Measurements from ENCODE around the gene ZNF10.
A peak's percentile ranks its signal among the peaks of the same experiment; 100 is the strongest.

Gene ZNF10

GRCh38 chr12:133124674-133125073 lies 5.8 kb upstream of the ZNF10 start:
- H2BK5ac ChIP-seq (ENCODE audit: low read depth, low read length, poor library complexity) = no peak overlapping the region
- H3K27me3 ChIP-seq (ENCODE audit: insufficient read depth, low read length) = no peaks in the 10 kb centered on the region
- H3K9me3 ChIP-seq (ENCODE audit: insufficient read depth, low read depth, low read length) = peaks cover 14% of the 10 kb centered on the region
- H2BK12ac ChIP-seq (ENCODE audit: low read length) = no peak overlapping the region
- peaks cover 2 to 3% of the 10 kb centered on the region in 2 experiments for H3K4me1 ChIP-seq (ENCODE audit: control insufficient read depth in 1 of 2, insufficient read depth in 2 of 2, low read length in 2 of 2)
- peaks cover 8 to 10% of the 10 kb centered on the region in 2 experiments for H3K36me3 ChIP-seq (ENCODE audit: control insufficient read depth in 1 of 2, insufficient read depth in 2 of 2, low read length in 2 of 2)
- no peak overlapping the region for H4K91ac ChIP-seq (ENCODE audit: low read depth, low read length)
- no peak overlapping the region for H3K23ac ChIP-seq (ENCODE audit: low read length)
- DNase-seq = no peak
- no peak overlapping the region for H3K4ac ChIP-seq (ENCODE audit: low read depth, low read length)
- no peak overlapping the region for H3K4me2 ChIP-seq (ENCODE audit: low read length)
- no peaks in the 10 kb centered on the region for H3K79me2 ChIP-seq (ENCODE audit: control insufficient read depth, insufficient read depth, low read length, poor library complexity)
- no peak overlapping the region for H2BK120ac ChIP-seq (ENCODE audit: insufficient read depth, low read length, poor library complexity)
- no peak overlapping the region for H3K4me3 ChIP-seq (ENCODE audit: low read depth, low read length)
- H3K27ac ChIP-seq (ENCODE audit: low read depth, low read length) = no peak overlapping the region
- H3K14ac ChIP-seq (ENCODE audit: low read length) = no peak overlapping the region
- H3K79me1 ChIP-seq (ENCODE audit: low read length) = no peaks in the 10 kb centered on the region
- no peak overlapping the region for H3K9ac ChIP-seq (ENCODE audit: low read length)
- H2AK5ac ChIP-seq (ENCODE audit: low read length) = no peak overlapping the region
- H4K8ac ChIP-seq (ENCODE audit: low read depth, low read length) = no peak overlapping the region
- H2AFZ ChIP-seq (ENCODE audit: insufficient read depth, low read length, poor library complexity) = no peak overlapping the region
- WGBS (ENCODE audit: extremely low coverage, insufficient coverage, insufficient read length) = no CpG with 5 or more reads among the region's 2 CpGs
- no peak overlapping the region for H4K12ac ChIP-seq (ENCODE audit: low read depth, low read length)
- H3K18ac ChIP-seq (ENCODE audit: low read length) = no peak overlapping the region

- peak overlapping the region; percentile 70 for H2BK5ac ChIP-seq (ENCODE audit: low read depth, low read length, poor library complexity)
- H3K4me1 ChIP-seq (ENCODE audit: control insufficient read depth in 1 of 2, insufficient read depth in 2 of 2, low read length in 2 of 2) = peaks cover 2 to 3% of the 10 kb centered on the region in 2 experiments
- H3K23ac ChIP-seq (ENCODE audit: low read length) = no peak overlapping the region
- H3K4ac ChIP-seq (ENCODE audit: low read depth, low read length) = no peak overlapping the region
- H4K12ac ChIP-seq (ENCODE audit: low read depth, low read length) = peak overlapping the region; percentile 68
- H3K4me2 ChIP-seq (ENCODE audit: low read length) = peak overlapping the region; percentile 75
- H3K14ac ChIP-seq (ENCODE audit: low read length) = peak overlapping the region; percentile 81
- H3K79me2 ChIP-seq (ENCODE audit: control insufficient read depth, insufficient read depth, low read length, poor library complexity) = peaks cover 4% of the 10 kb centered on the region
- no peaks in the 10 kb centered on the region for H3K27me3 ChIP-seq (ENCODE audit: insufficient read depth, low read length)
- no peak overlapping the region for H2AK5ac ChIP-seq (ENCODE audit: low read length)
- no CpG with 5 or more reads among the region's 26 CpGs for WGBS (ENCODE audit: extremely low coverage, insufficient coverage, insufficient read length)
- peak overlapping the region; percentile 79 for H4K8ac ChIP-seq (ENCODE audit: low read depth, low read length)
- H3K9ac ChIP-seq (ENCODE audit: low read length) = peak overlapping the region; percentile 64
- peak overlapping the region; percentile 81 for H3K18ac ChIP-seq (ENCODE audit: low read length)
- H3K4me3 ChIP-seq (ENCODE audit: low read depth, low read length) = peak overlapping the region; percentile 88
- DNase-seq = peak in 1 of 2 donors; percentile 60
- peak overlapping the region; percentile 29 for H2BK120ac ChIP-seq (ENCODE audit: insufficient read depth, low read length, poor library complexity)
- no peak overlapping the region for H2BK12ac ChIP-seq (ENCODE audit: low read length)
- H3K9me3 ChIP-seq (ENCODE audit: insufficient read depth, low read depth, low read length) = peaks cover 11% of the 10 kb centered on the region
- H3K79me1 ChIP-seq (ENCODE audit: low read length) = peaks cover 8% of the 10 kb centered on the region
- H3K36me3 ChIP-seq (ENCODE audit: control insufficient read depth in 1 of 2, insufficient read depth in 2 of 2, low read length in 2 of 2) = peaks cover 6 to 8% of the 10 kb centered on the region in 2 experiments
- H3K27ac ChIP-seq (ENCODE audit: low read depth, low read length) = peak overlapping the region; percentile 74
- peak overlapping the region; percentile 50 for H4K91ac ChIP-seq (ENCODE audit: low read depth, low read length)
- H2AFZ ChIP-seq (ENCODE audit: insufficient read depth, low read length, poor library complexity) = peak overlapping the region; percentile 98
These were observed 924 bp upstream of the ZNF10 start for GRCh38 chr12:133129368-133130037.

GRCh38 chr12:133130808-133131128 lies 341 bp downstream of the ZNF10 start:
- peak overlapping the region; percentile 66 for H3K4me2 ChIP-seq (ENCODE audit: low read length)
- DNase-seq = no peak
- no peak overlapping the region for H2AK5ac ChIP-seq (ENCODE audit: low read length)
- H2AFZ ChIP-seq (ENCODE audit: insufficient read depth, low read length, poor library complexity) = peak overlapping the region; percentile 88
- no peak overlapping the region for H2BK12ac ChIP-seq (ENCODE audit: low read length)
- no peak overlapping the region for H3K18ac ChIP-seq (ENCODE audit: low read length)
- peak overlapping the region; percentile 36 for H2BK120ac ChIP-seq (ENCODE audit: insufficient read depth, low read length, poor library complexity)
- peak overlapping the region; percentile 16 for H4K12ac ChIP-seq (ENCODE audit: low read depth, low read length)
- H3K79me2 ChIP-seq (ENCODE audit: control insufficient read depth, insufficient read depth, low read length, poor library complexity) = peaks cover 4% of the 10 kb centered on the region
- H3K4me3 ChIP-seq (ENCODE audit: low read depth, low read length) = peak overlapping the region; percentile 88
- H3K9me3 ChIP-seq (ENCODE audit: insufficient read depth, low read depth, low read length) = peaks cover 8% of the 10 kb centered on the region
- H3K23ac ChIP-seq (ENCODE audit: low read length) = no peak overlapping the region
- H3K9ac ChIP-seq (ENCODE audit: low read length) = peak overlapping the region; percentile 25
- H3K4ac ChIP-seq (ENCODE audit: low read depth, low read length) = no peak overlapping the region
- H3K36me3 ChIP-seq (ENCODE audit: control insufficient read depth in 1 of 2, insufficient read depth in 2 of 2, low read length in 2 of 2) = peaks cover 7 to 11% of the 10 kb centered on the region in 2 experiments
- H3K14ac ChIP-seq (ENCODE audit: low read length) = peak overlapping the region; percentile 24
- peak overlapping the region; percentile 74 for H3K27ac ChIP-seq (ENCODE audit: low read depth, low read length)
- H2BK5ac ChIP-seq (ENCODE audit: low read depth, low read length, poor library complexity) = peak overlapping the region; percentile 64
- peaks cover 2 to 3% of the 10 kb centered on the region in 2 experiments for H3K4me1 ChIP-seq (ENCODE audit: control insufficient read depth in 1 of 2, insufficient read depth in 2 of 2, low read length in 2 of 2)
- no CpG with 5 or more reads among the region's 17 CpGs for WGBS (ENCODE audit: extremely low coverage, insufficient coverage, insufficient read length)
- no peaks in the 10 kb centered on the region for H3K27me3 ChIP-seq (ENCODE audit: insufficient read depth, low read length)
- no peak overlapping the region for H4K91ac ChIP-seq (ENCODE audit: low read depth, low read length)
- H3K79me1 ChIP-seq (ENCODE audit: low read length) = peaks cover 8% of the 10 kb centered on the region
- peak overlapping the region; percentile 66 for H4K8ac ChIP-seq (ENCODE audit: low read depth, low read length)

GRCh38 chr12:133135747-133136146 lies 5.3 kb downstream of the ZNF10 start:
- no peak overlapping the region for H4K91ac ChIP-seq (ENCODE audit: low read depth, low read length)
- H3K23ac ChIP-seq (ENCODE audit: low read length) = no peak overlapping the region
- no peak overlapping the region for H2AK5ac ChIP-seq (ENCODE audit: low read length)
- peaks cover under 1% of the 10 kb centered on the region for H3K79me1 ChIP-seq (ENCODE audit: low read length)
- H3K27ac ChIP-seq (ENCODE audit: low read depth, low read length) = no peak overlapping the region
- H2BK120ac ChIP-seq (ENCODE audit: insufficient read depth, low read length, poor library complexity) = no peak overlapping the region
- no peaks in the 10 kb centered on the region for H3K4me1 ChIP-seq (ENCODE audit: control insufficient read depth in 1 of 2, insufficient read depth in 2 of 2, low read length in 2 of 2)
- no peak overlapping the region for H2AFZ ChIP-seq (ENCODE audit: insufficient read depth, low read length, poor library complexity)
- no peaks in the 10 kb centered on the region for H3K27me3 ChIP-seq (ENCODE audit: insufficient read depth, low read length)
- no peak overlapping the region for H2BK5ac ChIP-seq (ENCODE audit: low read depth, low read length, poor library complexity)
- no peak overlapping the region for H3K4ac ChIP-seq (ENCODE audit: low read depth, low read length)
- DNase-seq = no peak
- H3K18ac ChIP-seq (ENCODE audit: low read length) = no peak overlapping the region
- WGBS (ENCODE audit: extremely low coverage, insufficient coverage, insufficient read length) = no CpG with 5 or more reads among the region's 2 CpGs
- H4K12ac ChIP-seq (ENCODE audit: low read depth, low read length) = no peak overlapping the region
- no peak overlapping the region for H3K4me3 ChIP-seq (ENCODE audit: low read depth, low read length)
- H3K9me3 ChIP-seq (ENCODE audit: insufficient read depth, low read depth, low read length) = peaks cover 4% of the 10 kb centered on the region
- no peak overlapping the region for H2BK12ac ChIP-seq (ENCODE audit: low read length)
- H4K8ac ChIP-seq (ENCODE audit: low read depth, low read length) = no peak overlapping the region
- H3K36me3 ChIP-seq (ENCODE audit: control insufficient read depth in 1 of 2, insufficient read depth in 2 of 2, low read length in 2 of 2) = peaks cover 2 to 17% of the 10 kb centered on the region in 2 experiments
- no peak overlapping the region for H3K9ac ChIP-seq (ENCODE audit: low read length)
- no peak overlapping the region for H3K4me2 ChIP-seq (ENCODE audit: low read length)
- no peak overlapping the region for H3K14ac ChIP-seq (ENCODE audit: low read length)
- H3K79me2 ChIP-seq (ENCODE audit: control insufficient read depth, insufficient read depth, low read length, poor library complexity) = no peaks in the 10 kb centered on the region

All from trophoblast cell (in vitro differentiated cells and primary cell).